Epithelial cell of proximal tubule (primary cell): ENCODE measurements around the gene NLGN1. TPM values are rescaled to one million over a fixed set of nuclear protein-coding genes. Genes with fewer than 3 reads are reported as not detected.

ENCODE experiments used
- DNase-seq: peaks from one replicate; pipeline ENCODE4 v3.0.0-alpha.2; 2011; ENCODE audit warnings: low read depth
- H3K4me3 ChIP-seq: 2 replicates; pipeline ENCODE4 v1.5.1; 2011; ENCODE audit warnings: low read depth, mild to moderate bottlenecking, low read length
- total RNA-seq: library from RNA; depleted of rRNA; stranded (reverse); fragments of >200 nt; gene quantifications from 2 replicates; pipeline ENCODE4 v1.2.3, GENCODE V29; 2015
- TF ChIP-seq, protein P1 (sequence below): conservative IDR thresholded peaks from 2 replicates; pipeline ENCODE4 v1.5.1; 2012; ENCODE audit warnings: low read depth, mild to moderate bottlenecking, low read length

NLGN1 gene
- total RNA-seq, 1 donor from 2014 or later: 1.9 TPM

DNA sequence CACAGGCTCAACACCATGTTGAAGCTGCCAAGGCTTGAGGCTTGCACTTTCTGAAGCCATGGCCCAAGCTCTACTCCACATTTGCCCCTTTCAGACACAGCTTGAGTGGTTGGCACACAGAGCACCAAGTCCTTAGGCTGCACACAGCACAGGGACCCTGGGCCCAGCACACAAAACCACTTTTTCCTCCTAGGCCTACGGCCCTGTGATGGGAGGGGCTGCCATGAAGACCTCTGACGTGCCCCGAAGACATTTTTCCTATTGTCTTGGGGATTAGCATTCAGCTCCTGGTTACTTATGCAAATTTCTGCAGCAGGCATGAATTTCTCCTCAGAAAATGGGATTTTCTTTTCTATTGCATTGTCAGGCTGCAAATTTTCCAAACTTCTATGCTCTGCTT lies 445.5 kb downstream of the NLGN1 start:
- no peak overlapping the region for H3K4me3 ChIP-seq
- TF ChIP-seq, protein P1, sequence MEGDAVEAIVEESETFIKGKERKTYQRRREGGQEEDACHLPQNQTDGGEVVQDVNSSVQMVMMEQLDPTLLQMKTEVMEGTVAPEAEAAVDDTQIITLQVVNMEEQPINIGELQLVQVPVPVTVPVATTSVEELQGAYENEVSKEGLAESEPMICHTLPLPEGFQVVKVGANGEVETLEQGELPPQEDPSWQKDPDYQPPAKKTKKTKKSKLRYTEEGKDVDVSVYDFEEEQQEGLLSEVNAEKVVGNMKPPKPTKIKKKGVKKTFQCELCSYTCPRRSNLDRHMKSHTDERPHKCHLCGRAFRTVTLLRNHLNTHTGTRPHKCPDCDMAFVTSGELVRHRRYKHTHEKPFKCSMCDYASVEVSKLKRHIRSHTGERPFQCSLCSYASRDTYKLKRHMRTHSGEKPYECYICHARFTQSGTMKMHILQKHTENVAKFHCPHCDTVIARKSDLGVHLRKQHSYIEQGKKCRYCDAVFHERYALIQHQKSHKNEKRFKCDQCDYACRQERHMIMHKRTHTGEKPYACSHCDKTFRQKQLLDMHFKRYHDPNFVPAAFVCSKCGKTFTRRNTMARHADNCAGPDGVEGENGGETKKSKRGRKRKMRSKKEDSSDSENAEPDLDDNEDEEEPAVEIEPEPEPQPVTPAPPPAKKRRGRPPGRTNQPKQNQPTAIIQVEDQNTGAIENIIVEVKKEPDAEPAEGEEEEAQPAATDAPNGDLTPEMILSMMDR: no peak
- no peak for DNase-seq

DNA sequence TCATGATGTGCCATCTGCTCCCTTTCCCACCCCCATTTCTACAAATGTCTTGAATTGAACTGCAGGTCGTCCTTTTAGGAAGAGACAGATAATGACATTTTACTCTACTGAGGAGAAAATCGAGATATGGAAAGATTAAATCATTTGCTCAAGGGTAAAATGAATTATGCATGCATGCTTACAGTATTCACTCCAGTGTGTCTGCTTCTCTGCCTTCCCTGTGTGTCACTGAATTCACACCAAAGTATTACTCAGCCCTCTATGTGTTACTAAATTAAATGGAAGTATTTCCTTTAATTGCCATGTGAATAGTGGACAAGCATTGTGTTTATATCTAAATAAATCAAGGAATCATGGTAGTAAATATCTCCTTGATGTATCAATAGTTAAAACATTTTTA lies 449.0 kb downstream of the NLGN1 start:
- no peak overlapping the region for H3K4me3 ChIP-seq
- no peak for DNase-seq
- TF ChIP-seq, protein P1: no peak

DNA sequence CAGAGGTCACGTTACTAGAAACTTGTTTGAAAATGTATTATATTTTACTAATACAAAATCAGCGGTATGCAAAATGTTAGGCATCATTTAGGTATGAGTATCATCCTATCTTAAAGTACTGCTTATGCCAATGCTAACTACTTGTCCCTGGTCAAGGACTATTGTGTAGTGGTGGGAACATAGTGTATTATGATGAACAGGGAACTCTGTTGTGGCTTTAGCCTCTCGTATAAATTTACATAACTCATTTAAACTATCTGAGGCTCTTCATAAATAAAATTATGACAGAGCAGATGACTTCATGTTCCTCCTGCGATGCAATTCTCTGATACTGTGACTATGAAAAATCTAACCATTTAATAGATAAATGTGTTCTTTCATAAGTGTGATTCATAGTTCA lies 451.9 kb downstream of the NLGN1 start:
- DNase-seq: no peak
- TF ChIP-seq, protein P1: no peak
- H3K4me3 ChIP-seq: no peak overlapping the region

DNA sequence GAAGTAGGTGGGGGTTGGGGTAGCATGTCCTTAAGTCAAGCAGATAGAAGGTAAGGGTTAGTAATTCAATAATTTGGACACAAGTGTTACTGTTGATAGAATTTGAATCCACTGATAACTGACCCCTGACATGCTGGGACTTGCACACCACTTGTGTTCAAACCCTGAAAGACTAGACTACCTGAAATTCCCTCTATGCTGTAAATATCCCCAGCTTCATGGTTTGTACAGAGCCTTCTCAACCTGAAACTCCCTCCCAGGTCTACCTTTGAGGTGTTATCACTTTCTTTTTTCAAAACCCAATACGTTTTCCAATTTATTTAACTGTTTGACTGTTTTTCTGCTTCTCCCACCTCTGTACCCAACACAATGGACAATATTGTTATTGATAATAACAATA lies 459.6 kb downstream of the NLGN1 start:
- TF ChIP-seq, protein P1: no peak
- no peak overlapping the region for H3K4me3 ChIP-seq
- no peak for DNase-seq

DNA sequence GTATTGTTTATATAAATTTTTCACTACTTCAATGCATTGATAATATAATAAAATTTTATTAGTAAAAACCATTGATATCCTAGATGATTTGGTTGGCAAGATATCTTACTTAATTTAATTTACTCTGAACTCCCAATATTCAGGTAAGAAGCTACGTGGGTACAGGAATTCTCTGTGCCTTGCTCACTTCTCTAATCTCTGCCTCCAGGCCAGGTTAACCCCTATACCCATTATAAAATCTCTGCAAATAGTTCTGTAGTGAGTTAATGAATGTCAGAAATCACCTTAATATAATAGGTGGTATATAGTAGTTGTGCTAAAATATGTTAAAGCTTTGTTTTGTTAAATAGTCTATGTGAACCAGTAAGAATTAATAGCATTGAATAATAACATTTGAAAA lies 465.2 kb downstream of the NLGN1 start:
- H3K4me3 ChIP-seq: no peak overlapping the region
- DNase-seq: no peak
- TF ChIP-seq, protein P1: no peak

DNA sequence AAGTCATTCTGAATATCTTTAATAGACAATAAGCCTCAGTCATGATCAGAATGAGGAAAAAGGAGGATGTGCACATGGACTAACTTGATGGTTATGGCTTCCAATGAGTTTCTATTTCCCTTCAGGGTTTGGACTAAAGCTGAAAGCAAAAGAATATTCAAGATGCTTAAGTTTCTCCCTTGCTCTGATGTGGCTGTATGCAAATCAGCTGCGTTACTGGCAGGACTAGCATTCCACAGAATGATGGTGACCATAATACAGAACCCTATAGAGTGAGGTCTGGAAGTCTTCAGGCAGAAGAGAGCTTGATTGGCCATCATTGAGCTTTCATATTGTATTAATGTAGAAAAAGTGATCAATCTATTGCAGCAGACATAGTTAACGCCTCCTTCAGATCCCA lies 466.0 kb downstream of the NLGN1 start:
- H3K4me3 ChIP-seq: no peak overlapping the region
- TF ChIP-seq, protein P1: no peak
- DNase-seq: no peak

DNA sequence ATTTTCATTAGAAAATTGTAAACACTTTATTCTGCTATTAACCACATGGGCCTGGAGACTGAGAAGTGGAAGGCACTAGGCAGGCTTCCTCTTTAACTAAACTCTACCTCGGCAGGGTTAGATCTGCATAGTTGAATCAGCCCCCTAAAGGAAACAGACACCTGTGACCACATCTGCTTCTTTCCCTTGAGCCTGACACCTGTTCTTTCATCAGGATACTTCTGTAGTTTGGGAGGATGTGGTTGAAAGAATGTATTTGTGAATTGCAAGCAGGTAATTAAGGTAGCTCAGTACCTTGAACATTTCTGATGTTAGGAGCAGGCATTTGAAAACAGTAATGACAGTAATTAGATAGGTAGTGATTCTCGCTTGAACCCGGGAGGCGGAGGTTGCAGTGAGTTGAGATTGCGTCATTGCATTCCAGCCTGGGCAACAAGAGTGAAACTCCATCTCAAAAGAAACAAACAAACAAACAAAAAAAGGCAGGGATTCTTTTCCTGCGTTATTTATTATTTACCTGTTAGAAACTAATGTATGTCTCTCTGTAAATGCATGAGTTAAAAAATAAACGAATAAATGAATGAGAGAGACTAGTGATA lies 468.5 kb downstream of the NLGN1 start:
- no peak overlapping the region for H3K4me3 ChIP-seq
- TF ChIP-seq, protein P1: no peak
- no peak for DNase-seq
